ENCODE data around the gene WDR3. TPM values are rescaled to one million over a fixed set of nuclear protein-coding genes. Genes with fewer than 3 reads are reported as not detected.

WDR3 gene
- total and polyA plus RNA-seq, 3 experiments from 2014 or later = 30.1 to 81.4 (median 77.2) TPM

DNA sequence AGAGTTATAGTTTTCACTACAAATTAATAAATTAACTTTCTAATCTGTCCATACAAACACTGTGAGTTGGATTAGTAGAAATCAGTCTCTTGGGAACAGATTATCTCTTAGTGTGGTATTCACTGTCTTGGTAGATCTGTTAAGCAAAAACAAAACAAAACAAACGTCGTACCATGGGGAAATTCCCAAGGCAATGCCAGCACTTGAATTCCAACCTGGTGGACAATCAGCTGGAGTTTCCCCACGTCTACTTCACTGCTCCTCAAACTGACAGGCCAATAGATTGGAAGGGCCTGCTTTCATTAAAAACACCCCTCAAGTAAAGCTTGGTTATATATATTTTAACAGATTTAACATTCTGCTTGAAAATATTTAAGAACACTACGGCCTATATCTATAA is 32.0 kb upstream of the WDR3 start:
- ChIA-PET CTCF (no interaction called here), POLR2A (no interaction called here)
- Histone ChIP-seq H3K27me3 (ENCODE audit: insufficient read depth, low read length, poor library complexity, severe bottlenecking) (no peaks in the 10 kb centered on the region), H3K27ac (ENCODE audit: low read depth, low read length) (no peak overlapping the region), H3K4me1 (ENCODE audit: insufficient read depth, low read length) (no peaks in the 10 kb centered on the region), H3K4me3 (ENCODE audit: low read length) (no peak overlapping the region), H3K36me3 (ENCODE audit: insufficient read depth, low read length) (peaks cover 12% of the 10 kb centered on the region), H3K9me3 (ENCODE audit: low read length) (no peaks in the 10 kb centered on the region)
- H3K9me3 Mint-ChIP-seq = no peaks in the 10 kb centered on the region
- H3K27ac Mint-ChIP-seq = peak overlapping the region in 3 of 8 donors; percentile 6 to 12 (median 8)
- H3K36me3 Mint-ChIP-seq = peaks cover 13 to 73% (median 27%) of the 10 kb centered on the region in 3 donors
- no peak for DNase-seq
- H3K4me3 Mint-ChIP-seq = no peak overlapping the region
- no peaks in the 10 kb centered on the region for H3K27me3 Mint-ChIP-seq
- peaks cover 1 to 5% (median 4%) of the 10 kb centered on the region in 3 donors for H3K4me1 Mint-ChIP-seq

DNA sequence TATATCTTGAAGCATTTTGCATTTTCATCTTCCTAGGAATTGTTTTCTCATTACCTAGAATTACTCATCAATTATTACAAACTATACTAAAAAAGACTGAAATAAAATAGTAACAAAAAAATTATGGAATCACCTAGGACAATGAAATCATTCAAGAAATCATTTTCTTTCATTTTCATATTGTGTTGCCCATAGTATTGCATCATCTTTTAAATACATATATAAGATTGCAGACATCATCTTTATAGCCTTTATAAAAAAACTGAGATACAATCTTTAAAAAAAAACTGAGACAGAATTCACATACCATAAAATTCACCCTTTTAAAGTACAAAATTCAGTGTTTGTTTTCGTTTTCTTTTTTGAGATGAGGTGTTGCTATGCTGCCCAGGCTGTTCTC is 29.7 kb upstream of the WDR3 start:
- H3K4me3 ChIP-seq (ENCODE audit: low read length) = no peak overlapping the region
- no peaks in the 10 kb centered on the region for H3K4me1 ChIP-seq (ENCODE audit: insufficient read depth, low read length)
- Mint-ChIP-seq H3K27ac (peak overlapping the region in 2 of 8 donors; percentile 3 to 6), H3K27me3 (no peaks in the 10 kb centered on the region), H3K9me3 (no peaks in the 10 kb centered on the region), H3K4me1 (peaks cover 1 to 5% (median 4%) of the 10 kb centered on the region in 3 donors), H3K4me3 (no peak overlapping the region), H3K36me3 (peaks cover 27 to 84% (median 28%) of the 10 kb centered on the region in 3 donors)
- H3K27ac ChIP-seq (ENCODE audit: low read depth, low read length) = no peak overlapping the region
- DNase-seq = no peak
- H3K27me3 ChIP-seq (ENCODE audit: insufficient read depth, low read length, poor library complexity, severe bottlenecking) = no peaks in the 10 kb centered on the region
- POLR2A ChIA-PET = no interaction called here
- H3K36me3 ChIP-seq (ENCODE audit: insufficient read depth, low read length) = peaks cover 16% of the 10 kb centered on the region
- no peaks in the 10 kb centered on the region for H3K9me3 ChIP-seq (ENCODE audit: low read length)
- CTCF ChIA-PET = no interaction called here

DNA sequence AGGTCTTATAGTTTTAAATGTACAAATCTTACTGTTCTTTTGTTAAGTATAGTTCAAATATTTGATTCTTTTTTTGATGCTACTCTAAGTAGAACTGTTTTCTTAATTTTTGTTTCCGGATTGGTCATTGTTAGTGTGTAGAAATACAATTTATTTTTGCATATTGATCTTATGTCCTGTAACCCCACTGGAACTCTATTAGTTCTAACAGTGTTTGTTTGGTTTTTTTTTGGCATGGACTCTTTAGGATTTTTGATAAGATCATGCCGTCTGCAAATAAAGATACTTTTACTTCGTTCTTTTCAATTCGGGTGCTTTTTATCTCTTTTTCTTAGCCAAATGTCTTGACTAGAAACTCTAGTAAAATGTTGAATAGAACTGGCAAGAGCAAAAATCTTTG is 26.6 kb upstream of the WDR3 start:
- Mint-ChIP-seq H3K27ac (peak overlapping the region in 1 of 8 donors; percentile 19), H3K36me3 (peaks cover 32 to 88% (median 34%) of the 10 kb centered on the region in 3 donors), H3K4me3 (no peak overlapping the region), H3K9me3 (no peaks in the 10 kb centered on the region), H3K27me3 (no peaks in the 10 kb centered on the region), H3K4me1 (no peaks in the 10 kb centered on the region)
- H3K36me3 ChIP-seq (ENCODE audit: insufficient read depth, low read length) = peaks cover 16% of the 10 kb centered on the region
- no peaks in the 10 kb centered on the region for H3K9me3 ChIP-seq (ENCODE audit: low read length)
- no peak overlapping the region for H3K27ac ChIP-seq (ENCODE audit: low read depth, low read length)
- DNase-seq = no peak
- ChIA-PET POLR2A (no interaction called here), CTCF (no interaction called here)
- no peaks in the 10 kb centered on the region for H3K4me1 ChIP-seq (ENCODE audit: insufficient read depth, low read length)
- H3K27me3 ChIP-seq (ENCODE audit: insufficient read depth, low read length, poor library complexity, severe bottlenecking) = no peaks in the 10 kb centered on the region
- no peak overlapping the region for H3K4me3 ChIP-seq (ENCODE audit: low read length)

DNA sequence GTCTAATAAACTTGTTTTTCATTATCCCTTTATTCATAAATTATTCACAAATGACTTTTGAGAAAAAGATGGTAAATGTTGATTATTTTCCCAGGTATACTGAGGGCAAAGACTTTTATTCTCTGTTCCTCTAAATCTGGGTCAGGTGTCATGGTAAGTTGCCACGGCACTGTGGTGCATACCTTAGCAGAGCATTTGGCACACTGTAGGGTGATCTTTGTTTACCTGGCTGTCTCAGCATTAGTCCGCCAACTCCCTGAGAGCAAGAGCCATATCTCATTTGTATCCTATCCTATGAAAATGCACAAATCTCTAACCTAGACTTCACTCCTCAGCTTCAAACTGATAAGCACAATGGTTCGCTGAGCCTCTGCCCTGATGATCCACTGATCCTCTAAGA is 25.1 kb upstream of the WDR3 start:
- H3K36me3 Mint-ChIP-seq = peaks cover 30 to 83% (median 34%) of the 10 kb centered on the region in 3 donors
- Histone ChIP-seq H3K36me3 (ENCODE audit: insufficient read depth, low read length) (peaks cover 16% of the 10 kb centered on the region), H3K27me3 (ENCODE audit: insufficient read depth, low read length, poor library complexity, severe bottlenecking) (no peaks in the 10 kb centered on the region), H3K4me3 (ENCODE audit: low read length) (no peak overlapping the region), H3K9me3 (ENCODE audit: low read length) (no peaks in the 10 kb centered on the region), H3K4me1 (ENCODE audit: insufficient read depth, low read length) (no peaks in the 10 kb centered on the region), H3K27ac (ENCODE audit: low read depth, low read length) (no peak overlapping the region)
- H3K4me3 Mint-ChIP-seq = no peak overlapping the region
- no peaks in the 10 kb centered on the region for H3K9me3 Mint-ChIP-seq
- no peaks in the 10 kb centered on the region for H3K27me3 Mint-ChIP-seq
- CTCF ChIA-PET = no interaction called here
- no peaks in the 10 kb centered on the region for H3K4me1 Mint-ChIP-seq
- no peak for DNase-seq
- POLR2A ChIA-PET = no interaction called here
- no peak overlapping the region for H3K27ac Mint-ChIP-seq

DNA sequence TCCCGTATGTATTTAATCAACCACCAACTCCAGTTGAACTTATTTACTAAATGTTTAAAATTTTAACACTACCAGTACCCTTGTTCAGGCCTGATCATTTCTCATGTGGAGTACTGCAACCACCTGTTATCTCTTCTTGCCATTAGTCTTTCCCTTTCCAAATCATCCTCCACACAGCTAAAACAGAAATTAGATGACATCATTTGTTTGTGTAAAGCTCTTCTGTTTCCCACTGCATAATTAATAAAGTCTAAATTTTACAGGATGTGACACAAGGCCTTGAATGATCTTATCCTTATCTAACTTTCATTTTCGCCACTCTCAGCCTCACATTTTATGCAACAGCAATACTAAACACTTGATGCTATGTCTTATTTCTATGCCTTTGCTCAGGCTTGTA is 24.5 kb upstream of the WDR3 start:
- peaks cover 30 to 83% (median 34%) of the 10 kb centered on the region in 3 donors for H3K36me3 Mint-ChIP-seq
- POLR2A ChIA-PET = no interaction called here
- H3K36me3 ChIP-seq (ENCODE audit: insufficient read depth, low read length) = peaks cover 16% of the 10 kb centered on the region
- no peaks in the 10 kb centered on the region for H3K9me3 ChIP-seq (ENCODE audit: low read length)
- no peak overlapping the region for H3K27ac ChIP-seq (ENCODE audit: low read depth, low read length)
- no peak for DNase-seq
- no peak overlapping the region for H3K27ac Mint-ChIP-seq
- no peaks in the 10 kb centered on the region for H3K4me1 Mint-ChIP-seq
- H3K4me3 ChIP-seq (ENCODE audit: low read length) = no peak overlapping the region
- H3K27me3 ChIP-seq (ENCODE audit: insufficient read depth, low read length, poor library complexity, severe bottlenecking) = no peaks in the 10 kb centered on the region
- no peaks in the 10 kb centered on the region for H3K27me3 Mint-ChIP-seq
- H3K4me3 Mint-ChIP-seq = no peak overlapping the region
- CTCF ChIA-PET = interaction anchor here (1.2 kb wide), 1 partner anchor 10 kb away, joined by 4 read pairs; no protein-coding TSS in a partner anchor
- H3K4me1 ChIP-seq (ENCODE audit: insufficient read depth, low read length) = no peaks in the 10 kb centered on the region
- no peaks in the 10 kb centered on the region for H3K9me3 Mint-ChIP-seq

DNA sequence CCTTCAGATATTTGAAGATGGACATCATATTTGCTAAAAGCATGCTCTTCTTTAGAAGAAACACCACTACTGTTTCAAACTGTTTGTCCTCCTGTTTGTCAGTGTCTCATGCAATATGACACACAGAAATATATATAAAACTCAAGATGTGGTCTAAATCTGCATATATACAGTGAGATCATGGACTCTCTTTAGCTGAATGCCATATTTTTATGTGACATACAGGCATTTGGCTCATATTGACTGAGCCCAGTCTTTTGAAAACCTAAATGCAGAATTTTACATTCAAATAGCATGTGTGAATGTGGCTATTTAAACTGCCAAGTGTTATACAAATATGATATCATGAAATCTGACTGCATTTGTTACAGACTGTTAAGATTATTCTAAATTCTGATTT is 18.5 kb upstream of the WDR3 start:
- DNase-seq = no peak
- Mint-ChIP-seq H3K27ac (no peak overlapping the region), H3K4me3 (no peak overlapping the region), H3K36me3 (peaks cover 21 to 89% (median 29%) of the 10 kb centered on the region in 3 donors), H3K9me3 (peaks cover 0 to 3% (median 0%) of the 10 kb centered on the region in 5 donors), H3K27me3 (peaks cover 0 to 1% of the 10 kb centered on the region in 2 donors), H3K4me1 (peaks cover 4 to 20% (median 8%) of the 10 kb centered on the region in 3 donors)
- H3K4me3 ChIP-seq (ENCODE audit: low read length) = no peak overlapping the region
- ChIA-PET CTCF (interaction anchor here (3.3 kb wide), 1 partner anchor 15 kb away, joined by 14 read pairs; no protein-coding TSS in a partner anchor), POLR2A (no interaction called here)
- no peaks in the 10 kb centered on the region for H3K27me3 ChIP-seq (ENCODE audit: insufficient read depth, low read length, poor library complexity, severe bottlenecking)
- H3K36me3 ChIP-seq (ENCODE audit: insufficient read depth, low read length) = peaks cover 29% of the 10 kb centered on the region
- no peaks in the 10 kb centered on the region for H3K4me1 ChIP-seq (ENCODE audit: insufficient read depth, low read length)
- no peak overlapping the region for H3K27ac ChIP-seq (ENCODE audit: low read depth, low read length)
- H3K9me3 ChIP-seq (ENCODE audit: low read length) = no peaks in the 10 kb centered on the region

DNA sequence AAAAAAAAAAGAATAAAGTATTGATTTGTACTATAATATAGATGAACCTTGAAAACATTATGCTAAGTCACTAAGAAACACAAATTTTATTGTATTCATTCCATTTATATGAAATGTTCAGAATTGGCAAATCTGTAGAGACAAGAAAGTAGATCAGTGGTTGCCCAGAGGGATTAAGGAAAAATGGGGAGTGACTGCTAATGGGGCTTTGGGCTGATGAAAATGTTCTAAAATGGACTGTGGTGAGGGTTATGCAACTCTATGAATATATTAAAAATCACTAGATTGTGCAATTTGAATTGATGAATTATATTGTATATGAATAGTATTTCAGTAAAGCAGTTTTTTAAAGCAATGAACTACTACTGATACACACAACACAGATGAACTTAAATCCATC is 10.2 kb upstream of the WDR3 start:
- H3K36me3 Mint-ChIP-seq = peaks cover 19 to 57% (median 33%) of the 10 kb centered on the region in 3 donors

DNA sequence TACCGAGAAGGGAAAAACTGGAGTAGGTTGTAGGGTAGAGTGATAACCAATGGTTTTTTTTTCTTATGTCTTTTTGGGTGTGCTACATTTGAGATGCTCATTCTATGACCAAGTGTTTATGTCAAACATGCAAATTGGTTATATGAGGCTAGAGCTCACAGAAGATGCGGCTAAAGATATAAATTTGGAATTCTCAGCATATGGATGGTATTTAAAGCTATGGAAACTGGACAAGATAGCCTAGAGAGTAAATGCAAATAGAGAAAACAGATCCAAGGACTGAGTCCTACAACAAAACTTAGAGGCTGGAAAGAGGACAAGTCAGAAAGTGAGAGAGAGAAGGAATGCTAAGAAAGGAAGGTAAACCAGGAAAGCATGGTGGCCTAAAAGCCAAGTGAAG is 7.5 kb upstream of the WDR3 start:
- Mint-ChIP-seq H3K27me3 (no peaks in the 10 kb centered on the region), H3K36me3 (peaks cover 0 to 38% (median 16%) of the 10 kb centered on the region in 3 donors), H3K4me3 (no peak overlapping the region), H3K4me1 (peaks cover 11 to 25% (median 18%) of the 10 kb centered on the region in 3 donors), H3K9me3 (no peaks in the 10 kb centered on the region), H3K27ac (no peak overlapping the region)
- ChIA-PET POLR2A (no interaction called here), CTCF (no interaction called here)
- Histone ChIP-seq H3K27ac (ENCODE audit: low read depth, low read length) (no peak overlapping the region), H3K4me3 (ENCODE audit: low read length) (no peak overlapping the region), H3K9me3 (ENCODE audit: low read length) (no peaks in the 10 kb centered on the region), H3K36me3 (ENCODE audit: insufficient read depth, low read length) (peaks cover 11% of the 10 kb centered on the region), H3K4me1 (ENCODE audit: insufficient read depth, low read length) (no peaks in the 10 kb centered on the region), H3K27me3 (ENCODE audit: insufficient read depth, low read length, poor library complexity, severe bottlenecking) (no peaks in the 10 kb centered on the region)
- no peak for DNase-seq

More for the DNA sequence above, 10.2 kb upstream of the WDR3 start:
- Histone ChIP-seq H3K9me3 (ENCODE audit: low read length) (no peaks in the 10 kb centered on the region), H3K27me3 (ENCODE audit: insufficient read depth, low read length, poor library complexity, severe bottlenecking) (no peaks in the 10 kb centered on the region), H3K4me3 (ENCODE audit: low read length) (no peak overlapping the region), H3K4me1 (ENCODE audit: insufficient read depth, low read length) (no peaks in the 10 kb centered on the region), H3K27ac (ENCODE audit: low read depth, low read length) (no peak overlapping the region), H3K36me3 (ENCODE audit: insufficient read depth, low read length) (peaks cover 24% of the 10 kb centered on the region)
- ChIA-PET POLR2A (no interaction called here), CTCF (interaction anchor here (0.9 kb wide), 1 partner anchor 10 kb away, joined by 4 read pairs; the partner anchor contains the start of genes GDAP2 and WDR3)
- no peak for DNase-seq
- no peak overlapping the region for H3K4me3 Mint-ChIP-seq
- H3K9me3 Mint-ChIP-seq = no peaks in the 10 kb centered on the region
- peaks cover 6 to 14% (median 13%) of the 10 kb centered on the region in 3 donors for H3K4me1 Mint-ChIP-seq
- no peak overlapping the region for H3K27ac Mint-ChIP-seq
- no peaks in the 10 kb centered on the region for H3K27me3 Mint-ChIP-seq
